Liver (tissue), 3 donors: ENCODE results near the gene GTF2IRD1.

ENCODE experiments used
- CTCF ChIP-seq: fragments of 150-350 bp; IDR thresholded peaks from 2 replicates; pipeline ENCODE4 v1.5.1; 2017; ENCODE audit warnings: improper control_type of control experiment, low read depth, low read length; ENCODE audit not compliant: missing input control
- FOXA1 ChIP-seq: IDR thresholded peaks from 2 replicates; pipeline ENCODE4 v1.6.1; 2016; ENCODE audit warnings: antibody characterized with exemption
- SP1 ChIP-seq: IDR thresholded peaks from 2 replicates; pipeline ENCODE4 v1.6.1; 2018; ENCODE audit warnings: antibody characterized with exemption, mild to moderate bottlenecking
- TF ChIP-seq, protein P1 (sequence below): IDR thresholded peaks from 2 replicates; pipeline ENCODE4 v1.6.1; 2016; ENCODE audit warnings: antibody characterized with exemption
- donor health status: healthy.
- donor health status: healthy.

DNA sequence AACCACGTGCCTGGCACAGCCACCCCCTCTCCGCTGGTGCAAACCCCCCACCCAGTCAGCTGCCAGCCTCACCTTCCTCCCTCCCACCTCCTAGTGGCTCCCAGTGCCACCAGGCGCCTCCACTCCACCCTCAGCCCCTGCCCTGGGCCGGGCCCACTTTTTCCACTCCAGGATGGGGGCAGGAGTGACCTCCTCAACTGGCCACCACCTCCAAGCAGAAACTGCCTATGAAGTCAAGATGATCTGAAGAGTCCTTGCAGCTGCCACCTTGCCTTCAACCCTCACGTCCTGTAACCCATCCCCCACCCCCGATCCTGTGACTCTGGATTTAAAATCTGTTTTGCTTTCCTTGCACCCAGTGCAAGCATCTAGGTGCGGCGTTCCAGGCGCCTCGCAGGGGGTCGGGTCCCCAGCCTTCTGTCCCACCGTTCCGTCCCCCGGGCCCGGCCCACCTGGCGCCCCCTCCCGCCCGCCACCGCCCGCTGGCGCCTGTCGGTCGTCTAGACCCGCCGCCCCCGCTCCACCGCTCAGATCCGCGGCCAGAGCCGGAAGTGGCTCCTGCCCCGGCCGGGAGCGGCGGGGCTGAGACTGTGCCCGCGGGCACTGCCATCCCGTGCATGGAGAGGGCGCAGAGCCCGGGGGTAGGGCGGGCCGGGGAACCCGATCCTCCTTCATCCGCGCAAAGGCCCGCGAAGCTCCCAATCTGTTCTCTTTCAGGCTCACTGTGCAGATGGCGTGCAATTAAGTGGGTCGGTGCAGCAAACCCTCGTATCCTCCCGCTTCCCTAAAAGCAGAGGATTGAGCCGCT is 152.6 kb downstream of the GTF2IRD1 start:
- TF ChIP-seq SP1 (no peak), CTCF (no peak), FOXA1 (no peak)
- TF ChIP-seq, protein P1, sequence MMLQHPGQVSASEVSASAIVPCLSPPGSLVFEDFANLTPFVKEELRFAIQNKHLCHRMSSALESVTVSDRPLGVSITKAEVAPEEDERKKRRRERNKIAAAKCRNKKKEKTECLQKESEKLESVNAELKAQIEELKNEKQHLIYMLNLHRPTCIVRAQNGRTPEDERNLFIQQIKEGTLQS: no peak
